GM18499 (cell line): Measurements from ENCODE around the gene HELB.

Experiments used
- ATAC-seq: cut with Tn5 transposase; IDR thresholded peaks from one replicate; pipeline ENCODE4 v1.9.1; 2021; ENCODE audit warnings: moderate number of reproducible peaks; ENCODE audit not compliant: insufficient read depth, unreplicated experiment

HELB gene

DNA sequence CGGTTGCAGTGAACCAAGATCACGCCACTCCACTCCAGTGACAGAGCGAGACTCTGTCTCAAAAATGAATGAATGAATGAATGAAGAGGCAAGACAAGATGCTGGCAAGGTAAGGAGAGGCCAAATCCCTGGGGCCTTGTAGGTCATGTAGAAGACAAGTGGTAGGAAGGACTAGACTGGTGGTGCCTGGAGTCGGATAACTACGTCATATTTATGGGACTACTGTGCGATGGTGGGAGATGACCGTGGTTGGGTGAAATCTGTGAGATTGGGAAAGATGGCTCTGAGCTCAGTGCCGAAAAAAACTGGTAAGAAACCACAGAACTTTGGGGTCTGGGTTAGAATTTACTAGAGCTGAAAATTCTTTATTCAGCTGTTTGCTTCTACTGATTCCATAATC lies 50.6 kb downstream of the HELB start:
- no peak for ATAC-seq

DNA sequence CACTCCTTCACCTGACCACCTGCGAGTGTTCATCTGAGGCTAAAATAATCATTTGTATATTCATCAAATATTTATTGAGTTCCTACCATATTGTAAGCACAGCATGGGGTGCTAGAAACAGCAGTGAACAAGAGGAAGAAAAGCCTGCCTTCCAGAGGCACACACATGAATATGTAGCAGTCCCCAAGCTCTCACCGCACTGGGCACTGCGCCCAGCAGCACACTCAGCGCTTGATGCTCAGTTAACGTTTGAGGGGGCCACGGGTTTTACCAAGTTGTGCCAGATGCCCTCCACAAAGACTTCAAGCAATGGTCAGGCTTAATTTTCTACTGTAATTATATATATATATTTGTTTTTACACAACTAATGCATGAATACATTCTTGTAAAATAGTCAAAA lies 52.0 kb downstream of the HELB start:
- ATAC-seq = no peak

DNA sequence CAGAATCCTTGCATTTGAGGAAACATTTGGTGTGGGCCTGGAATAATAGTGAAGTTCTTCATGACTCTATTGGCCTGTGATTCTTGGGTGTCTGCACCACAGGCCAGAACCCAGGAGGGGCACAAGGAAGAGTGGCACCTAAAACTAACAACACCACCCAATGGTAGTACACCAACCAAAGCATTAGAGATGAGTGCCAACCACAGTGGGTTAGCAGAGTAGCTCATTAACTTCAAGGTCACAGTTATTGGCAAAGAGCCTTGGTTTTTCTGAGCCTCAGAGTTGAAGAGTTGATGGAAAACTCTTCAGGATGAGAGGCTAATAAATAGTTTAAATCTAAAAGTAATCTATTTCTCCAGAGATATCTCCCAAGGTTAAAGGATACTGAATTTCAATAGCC lies 57.0 kb downstream of the HELB start:
- no peak for ATAC-seq

DNA sequence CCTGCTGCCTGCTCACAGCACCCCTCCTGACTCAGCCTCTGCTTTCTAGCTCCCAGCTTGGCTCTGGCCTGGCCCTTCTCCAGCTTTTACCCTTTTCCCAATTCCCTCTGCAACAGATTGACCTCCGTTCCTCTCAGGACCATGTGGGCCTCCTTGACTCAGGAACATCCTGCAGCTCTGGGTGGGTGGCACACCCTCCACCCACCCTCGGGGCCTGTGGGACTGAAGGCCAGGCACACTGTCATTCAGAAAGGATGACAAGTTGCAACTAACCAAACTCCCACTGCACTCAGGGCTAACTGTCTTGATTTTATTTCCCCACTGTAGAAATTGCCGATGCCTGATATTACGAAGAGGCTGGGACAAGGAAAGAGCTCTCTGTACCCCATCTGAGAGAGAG lies 59.4 kb downstream of the HELB start:
- no peak for ATAC-seq

DNA sequence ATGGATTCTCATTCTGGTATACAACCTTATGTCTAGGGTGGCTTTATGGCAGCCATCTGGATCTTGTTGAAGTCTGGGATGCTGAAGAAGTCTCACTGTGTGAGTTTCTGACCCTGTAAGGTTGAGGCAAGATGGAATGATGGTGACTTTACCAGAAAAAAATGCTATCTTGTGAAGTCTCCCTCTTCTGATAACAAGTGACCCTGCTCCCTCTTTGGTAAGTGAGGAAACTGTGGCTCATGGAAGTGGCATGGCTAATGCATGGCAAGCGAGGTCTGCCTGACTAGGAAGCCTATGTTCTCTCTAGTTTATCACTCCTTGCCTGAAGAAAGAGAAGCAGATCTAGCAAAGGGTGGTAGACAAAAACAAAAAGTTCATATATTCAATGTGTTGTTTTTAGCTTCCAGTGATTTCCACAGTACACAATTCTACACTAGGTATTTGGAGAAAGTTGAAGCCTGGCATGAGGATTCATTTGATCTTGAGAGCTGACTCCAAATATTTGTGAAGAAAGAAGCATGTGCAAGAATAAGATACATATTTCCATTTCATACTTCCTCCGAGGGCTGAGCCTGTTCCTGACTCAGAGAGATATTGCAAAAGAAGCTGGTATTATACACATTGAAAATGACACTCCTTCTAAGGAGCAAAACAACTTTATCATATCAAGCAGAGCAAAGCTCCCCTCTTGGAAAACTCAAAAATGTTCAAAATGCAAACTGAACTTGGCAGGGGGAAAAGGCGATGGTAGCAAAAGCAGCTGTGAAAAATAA lies 63.6 kb downstream of the HELB start:
- no peak for ATAC-seq

DNA sequence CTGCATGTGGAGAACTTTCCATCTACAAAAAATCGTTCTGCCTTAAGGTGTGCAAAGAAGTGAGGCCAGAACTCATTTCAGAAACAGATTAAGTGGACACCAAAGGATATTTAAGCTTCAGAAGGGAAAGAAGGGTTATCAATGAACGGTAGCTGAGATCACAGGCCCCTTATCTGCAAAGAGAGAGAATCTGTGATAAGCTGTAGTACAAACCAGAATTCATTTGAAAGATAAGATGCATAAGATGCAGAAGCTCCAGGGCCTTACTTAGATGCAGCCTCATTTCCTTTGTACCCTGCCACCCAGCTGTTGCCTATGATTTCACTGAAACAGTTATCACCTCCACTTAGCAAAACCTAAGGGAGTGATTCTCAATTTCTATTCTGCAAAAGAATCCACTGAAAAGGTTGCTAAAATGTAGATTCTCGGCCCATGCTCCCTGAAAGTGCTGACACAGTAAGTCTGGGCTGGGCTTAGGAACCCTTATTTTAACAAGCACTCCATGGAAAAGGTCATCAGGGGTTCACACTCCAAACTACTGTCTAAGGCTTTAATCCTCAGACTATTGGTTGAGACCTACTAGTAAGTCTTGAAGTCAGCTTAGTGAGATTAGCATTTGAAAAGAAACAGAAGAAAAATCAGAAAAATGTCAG lies 64.8 kb downstream of the HELB start:
- ATAC-seq = no peak

DNA sequence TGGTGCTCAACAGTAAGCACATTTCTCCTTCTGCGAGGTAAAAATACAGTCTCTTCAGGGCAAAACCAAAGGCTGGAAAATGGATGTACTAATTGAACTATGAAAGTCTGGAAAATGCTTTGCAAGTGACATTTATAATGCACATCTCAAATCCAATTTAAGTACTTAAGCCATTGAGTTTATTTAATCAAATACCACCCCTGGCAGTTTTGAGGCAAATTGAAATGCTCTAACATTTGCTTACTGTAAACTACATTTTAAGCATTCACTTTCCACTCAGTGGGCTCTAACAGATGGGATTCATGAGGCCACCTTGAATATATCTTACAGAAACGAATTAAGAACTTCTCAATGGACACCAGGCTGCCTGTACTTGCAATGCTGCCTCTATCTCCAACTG lies 69.7 kb downstream of the HELB start:
- ATAC-seq = no peak

DNA sequence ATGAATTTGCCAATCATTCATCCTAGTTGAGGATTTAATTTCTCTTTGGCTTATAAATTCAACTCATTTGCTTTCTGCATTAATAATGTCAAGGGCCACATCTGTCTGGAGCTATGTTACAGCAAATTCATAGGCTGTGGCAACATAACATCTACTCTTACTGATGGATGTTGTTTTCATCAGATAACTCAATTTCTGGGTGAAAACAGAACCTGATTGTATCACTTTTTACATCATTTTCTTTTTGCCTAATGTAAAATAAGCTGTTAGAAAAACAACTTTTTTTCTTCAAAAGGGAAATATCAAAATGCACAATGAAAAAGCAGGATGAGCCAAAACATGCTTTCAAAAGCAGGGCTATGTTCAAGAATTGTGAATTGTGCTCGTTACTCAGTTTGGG lies 73.3 kb downstream of the HELB start:
- no peak for ATAC-seq

DNA sequence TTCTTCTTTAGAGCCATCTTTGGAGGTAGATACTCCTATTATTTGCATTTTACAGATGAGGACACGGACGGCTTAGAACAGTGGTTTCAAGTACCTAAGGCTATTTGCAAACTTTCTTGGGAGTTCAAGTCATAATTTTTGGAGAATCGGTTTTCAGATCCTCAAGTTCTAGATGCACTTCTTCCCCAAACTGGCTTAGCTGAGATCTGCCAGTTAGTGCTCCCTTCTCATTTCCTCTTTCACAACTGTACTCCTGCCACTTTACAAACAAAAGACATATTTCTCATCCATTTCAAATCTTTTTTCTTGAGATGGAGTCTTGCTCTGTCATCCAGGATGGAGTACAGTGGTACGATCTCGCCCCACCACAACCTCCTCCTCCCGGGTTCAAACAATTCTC lies 77.3 kb downstream of the HELB start:
- no peak for ATAC-seq

DNA sequence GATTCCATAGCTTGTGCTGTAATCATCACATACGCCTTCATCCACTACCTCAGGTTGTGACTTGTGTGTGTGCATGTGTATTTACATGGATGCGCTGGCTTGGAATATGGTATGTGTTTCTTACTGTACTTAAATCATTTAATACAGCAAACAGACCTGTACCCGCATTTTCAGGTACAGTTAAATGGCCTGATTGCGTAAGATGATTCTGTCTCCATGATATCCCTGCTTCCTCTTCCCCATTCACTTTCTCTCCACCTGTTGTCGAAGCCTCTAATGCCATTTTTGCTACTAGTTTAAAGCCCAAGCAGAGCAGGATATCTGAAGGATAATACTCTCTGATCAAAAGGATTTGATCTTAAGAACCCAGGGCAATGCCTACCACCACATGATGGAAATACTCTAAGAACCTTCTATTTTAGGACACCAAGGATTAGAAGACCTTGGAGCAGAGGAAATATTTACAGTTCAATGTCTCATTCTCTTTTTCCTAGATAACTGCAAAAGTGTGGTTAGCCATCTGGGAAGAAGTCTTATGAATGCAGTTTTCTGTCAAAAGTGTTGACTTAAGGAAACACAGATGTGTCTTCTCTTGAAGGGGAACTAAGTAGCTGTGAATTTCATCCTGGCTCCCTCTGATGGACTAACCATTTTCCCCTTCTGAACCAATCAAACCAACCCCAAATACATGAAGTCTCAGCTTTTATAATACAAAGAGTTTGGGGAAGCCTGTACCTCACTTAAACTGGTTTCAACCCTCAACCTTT lies 78.7 kb downstream of the HELB start:
- ATAC-seq = no peak

DNA sequence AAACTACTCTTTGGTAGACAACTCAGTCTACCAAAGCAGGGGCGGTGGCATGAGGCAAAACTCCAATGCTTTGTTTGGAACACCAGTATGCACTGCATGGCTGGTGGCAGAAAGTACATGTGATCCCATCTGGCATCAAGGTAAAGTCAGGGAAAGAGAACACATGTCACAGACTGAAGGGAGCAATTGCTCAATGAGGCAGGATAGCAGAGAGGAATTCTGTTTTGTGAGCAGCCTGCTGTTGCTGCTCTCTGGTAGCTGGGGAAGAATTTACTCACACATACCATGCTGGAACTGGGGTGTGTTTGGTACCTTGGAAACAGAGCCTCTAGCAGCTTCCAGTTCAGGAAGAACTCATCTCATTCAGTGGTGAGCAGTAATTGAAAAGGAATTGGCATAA lies 84.8 kb downstream of the HELB start:
- no peak for ATAC-seq
